Measurements from ENCODE around the gene CSMD2.

GRCh38 chr1:33973799-33974545, 191.1 kb downstream of the CSMD2 start:
- TF ChIP-seq POLR2AphosphoS5 (IDR thresholded peaks at IDR 0.05; ENCODE audit: low read depth, low read length) = no peak
- TF ChIP-seq TAF1 (IDR thresholded peaks at IDR 0.05; ENCODE audit: borderline replicate concordance, low read depth, low read length) = no peak
- TF ChIP-seq POLR2A (IDR thresholded peaks at IDR 0.05; ENCODE audit: low read depth, low read length) = no peak

Data from GM12892 (cell line).